RWPE2 (cell line): ENCODE results near the gene RAB3D.
"Not testable (repeated sequence)": the region's sequence is repeated elsewhere in the genome, so short reads cannot be mapped to it uniquely, and the experiment has no call there.

Experiments
- ATAC-seq: fragments of 200-7000 bp; cut with Tn5 transposase; 3 replicates; pipeline ENCODE4 v1.9.1; 2021; ENCODE audit warnings: low read depth
- DNase-seq: peaks from one replicate; pipeline ENCODE4 v3.0.0-alpha.2; 2020; ENCODE audit warnings: low spot score
- H3K27ac ChIP-seq: fragments of 450-650 bp; 2 replicates; pipeline ENCODE4 v1.5.1; 2017; ENCODE audit warnings: mild to moderate bottlenecking; ENCODE audit not compliant: poor library complexity, severe bottlenecking
- H3K27me3 ChIP-seq: fragments of 250-450 bp; sonication (Bioruptor Pico); 2 replicates; pipeline ENCODE4 v1.5.1; 2021; ENCODE audit warnings: mild to moderate bottlenecking, moderate library complexity; ENCODE audit not compliant: insufficient read depth, poor library complexity, severe bottlenecking
- H3K36me3 ChIP-seq: fragments of 250-450 bp; sonication (Bioruptor Pico); 2 replicates; pipeline ENCODE4 v1.5.1; 2020; ENCODE audit warnings: low read depth, mild to moderate bottlenecking, moderate library complexity
- H3K4me1 ChIP-seq: fragments of 250-450 bp; sonication (Bioruptor Pico); 2 replicates; pipeline ENCODE4 v1.5.1; 2021; ENCODE audit warnings: mild to moderate bottlenecking, moderate library complexity; ENCODE audit not compliant: insufficient read depth, poor library complexity, severe bottlenecking
- H3K4me3 ChIP-seq: fragments of 250-450 bp; sonication (Bioruptor Pico); 2 replicates; pipeline ENCODE4 v1.5.1; 2021; ENCODE audit warnings: mild to moderate bottlenecking, moderate library complexity; ENCODE audit not compliant: severe bottlenecking
- H3K9me3 ChIP-seq: fragments of 250-450 bp; sonication (Bioruptor Pico); 2 replicates; pipeline ENCODE4 v1.5.1; 2021; ENCODE audit warnings: mild to moderate bottlenecking, moderate library complexity; ENCODE audit not compliant: severe bottlenecking
- CTCF ChIP-seq: fragments of 450-650 bp; IDR thresholded peaks from one replicate; pipeline ENCODE4 v1.5.1; 2017; ENCODE audit warnings: mild to moderate bottlenecking, moderate library complexity; ENCODE audit not compliant: poor library complexity, severe bottlenecking

The RAB3D gene

DNA sequence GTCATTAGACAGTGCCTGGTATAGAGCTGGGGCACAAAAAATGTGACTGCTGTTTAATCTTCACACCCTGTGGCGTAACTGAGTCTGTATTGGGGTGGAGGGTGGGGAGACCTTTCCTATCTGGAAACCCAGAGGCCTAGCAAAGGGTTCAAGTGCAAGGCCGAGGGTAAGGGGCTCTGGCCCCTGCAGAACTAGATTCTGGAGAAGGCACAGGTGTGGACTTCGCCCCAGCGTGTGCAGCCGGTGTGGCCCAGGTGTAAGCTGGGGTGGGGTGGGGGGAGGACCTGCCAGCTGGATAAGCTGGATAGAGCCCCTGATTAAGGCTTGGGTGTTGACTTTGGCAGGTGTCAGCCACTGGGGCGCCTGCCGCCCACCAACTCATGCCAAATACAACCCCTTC is 1.3 kb downstream of the RAB3D start:
- Histone ChIP-seq H3K4me1 (no peaks in the 10 kb centered on the region), H3K9me3 (no peaks in the 10 kb centered on the region), H3K27ac (peak overlapping the region; percentile 42), H3K36me3 (peaks cover 40% of the 10 kb centered on the region), H3K4me3 (no peak overlapping the region), H3K27me3 (no peaks in the 10 kb centered on the region)
- no peak for TF ChIP-seq CTCF
- no peak for ATAC-seq
- no peak for DNase-seq

GRCh38 chr19:11337080-11337479 is 2.4 kb downstream of the RAB3D start:
- no peak for TF ChIP-seq CTCF
- Histone ChIP-seq H3K4me1 (no peaks in the 10 kb centered on the region), H3K9me3 (no peaks in the 10 kb centered on the region), H3K27me3 (no peaks in the 10 kb centered on the region), H3K27ac (no peak overlapping the region), H3K4me3 (no peak overlapping the region), H3K36me3 (peaks cover 50% of the 10 kb centered on the region)
- DNase-seq (no peak), ATAC-seq (no peak)

- H3K36me3 ChIP-seq = peaks cover 57% of the 10 kb centered on the region
- no peaks in the 10 kb centered on the region for H3K4me1 ChIP-seq
- no peak for DNase-seq
- H3K27me3 ChIP-seq = no peaks in the 10 kb centered on the region
- TF ChIP-seq CTCF = no peak
- H3K27ac ChIP-seq = no peak overlapping the region
- no peak overlapping the region for H3K4me3 ChIP-seq
- no peaks in the 10 kb centered on the region for H3K9me3 ChIP-seq
- no peak for ATAC-seq
Measured at GRCh38 chr19:11335449-11336146, 3.9 kb downstream of the RAB3D start.

DNA sequence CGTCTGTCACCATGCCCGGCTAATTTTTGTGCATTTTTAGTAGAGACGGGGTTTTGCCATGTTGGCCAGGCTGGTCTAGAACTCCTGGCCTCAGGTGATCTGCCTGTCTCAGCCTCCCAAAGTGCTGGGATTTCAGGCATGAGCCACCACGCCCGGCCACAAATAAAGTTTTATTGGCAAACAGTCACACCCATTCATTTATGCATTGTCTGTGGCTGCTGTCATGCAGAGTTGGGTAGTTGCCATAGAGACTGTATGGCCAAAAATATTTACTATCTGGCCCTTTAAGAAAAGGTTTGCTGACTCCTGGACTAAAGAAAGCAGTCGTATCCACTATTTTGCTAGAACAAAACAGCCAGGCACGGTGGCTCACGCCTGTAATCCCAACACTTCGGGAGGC is 5.6 kb downstream of the RAB3D start:
- H3K9me3 ChIP-seq, H3K4me1 ChIP-seq, H3K27me3 ChIP-seq, DNase-seq, H3K4me3 ChIP-seq, ATAC-seq, H3K27ac ChIP-seq: not testable (repeated sequence)
- peaks cover 74% of the 10 kb centered on the region for H3K36me3 ChIP-seq

GRCh38 chr19:11332822-11333221 is 6.6 kb downstream of the RAB3D start:
- H3K36me3 ChIP-seq = peaks cover 82% of the 10 kb centered on the region
- no peak overlapping the region for H3K27ac ChIP-seq
- DNase-seq (no peak), ATAC-seq (no peak)
- TF ChIP-seq CTCF = no peak
- no peak overlapping the region for H3K4me3 ChIP-seq
- no peaks in the 10 kb centered on the region for H3K27me3 ChIP-seq
- H3K9me3 ChIP-seq = no peaks in the 10 kb centered on the region
- H3K4me1 ChIP-seq = no peaks in the 10 kb centered on the region
